Sigmoid colon (tissue), 4 donors: ENCODE results near the gene MRTFA.

ENCODE experiments used
- EP300 ChIP-seq, 4 donors: sonication (generic); formaldehyde crosslinking; IDR thresholded peaks; one replicate each; pipeline ENCODE4 v1.6.1; 2017; ENCODE audit warnings: antibody characterized with exemption in 4 of 4
- POLR2A ChIP-seq, 2 donors: fragments of 450-650 bp; IDR thresholded peaks; one replicate each; pipeline ENCODE4 v1.6.1; 2016; ENCODE audit warnings: antibody characterized with exemption in 2 of 2, mild to moderate bottlenecking in 2 of 2, moderate library complexity in 2 of 2
- POLR2AphosphoS5 ChIP-seq, 4 donors: sonication (generic); formaldehyde crosslinking; IDR thresholded peaks; one replicate each; pipeline ENCODE4 v1.6.1; 2017; ENCODE audit warnings: antibody characterized with exemption in 4 of 4
- TF ChIP-seq, protein P1 (sequence below), 4 experiments: fragments of 450-650 bp in 3 of 4; fragments of 200-600 bp in 1 of 4; IDR thresholded peaks; one replicate each; pipeline ENCODE4 v1.5.1; 2016 to 2019; ENCODE audit warnings: antibody characterized with exemption in 4 of 4, mild to moderate bottlenecking in 3 of 4, moderate library complexity in 2 of 4

DNA sequence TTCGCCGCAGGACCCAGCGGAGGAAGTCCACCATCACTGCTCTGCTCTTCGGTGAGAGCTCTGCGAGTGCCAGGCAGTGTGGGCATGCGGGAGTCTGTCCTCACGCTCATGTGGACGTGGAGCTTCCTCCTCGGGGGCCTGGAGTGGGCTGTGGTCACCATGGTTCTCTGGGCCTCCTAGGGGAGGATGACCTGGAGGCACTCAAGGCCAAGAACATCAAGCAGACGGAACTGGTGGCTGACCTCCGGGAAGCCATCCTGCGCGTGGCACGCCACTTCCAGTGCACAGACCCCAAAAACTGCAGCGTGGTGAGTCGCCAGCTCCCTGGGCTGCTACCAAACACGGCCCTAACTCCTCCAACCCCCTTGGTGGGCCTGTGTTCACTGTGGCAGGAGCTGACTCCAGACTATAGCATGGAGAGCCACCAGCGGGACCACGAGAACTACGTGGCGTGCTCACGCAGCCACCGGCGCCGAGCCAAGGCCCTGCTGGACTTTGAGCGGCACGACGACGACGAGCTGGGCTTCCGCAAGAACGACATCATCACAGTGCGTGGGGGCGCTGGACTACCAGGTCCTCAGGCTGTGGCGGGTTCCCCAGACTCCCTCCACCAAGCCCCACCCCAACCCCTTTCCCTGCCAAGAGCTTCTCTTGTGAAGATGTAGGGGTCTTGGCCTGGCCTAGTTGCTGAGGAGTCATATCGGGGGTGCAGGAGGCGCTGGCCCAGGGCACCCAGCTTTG lies 229.3 kb downstream of the MRTFA start:
- TF ChIP-seq, protein P1, sequence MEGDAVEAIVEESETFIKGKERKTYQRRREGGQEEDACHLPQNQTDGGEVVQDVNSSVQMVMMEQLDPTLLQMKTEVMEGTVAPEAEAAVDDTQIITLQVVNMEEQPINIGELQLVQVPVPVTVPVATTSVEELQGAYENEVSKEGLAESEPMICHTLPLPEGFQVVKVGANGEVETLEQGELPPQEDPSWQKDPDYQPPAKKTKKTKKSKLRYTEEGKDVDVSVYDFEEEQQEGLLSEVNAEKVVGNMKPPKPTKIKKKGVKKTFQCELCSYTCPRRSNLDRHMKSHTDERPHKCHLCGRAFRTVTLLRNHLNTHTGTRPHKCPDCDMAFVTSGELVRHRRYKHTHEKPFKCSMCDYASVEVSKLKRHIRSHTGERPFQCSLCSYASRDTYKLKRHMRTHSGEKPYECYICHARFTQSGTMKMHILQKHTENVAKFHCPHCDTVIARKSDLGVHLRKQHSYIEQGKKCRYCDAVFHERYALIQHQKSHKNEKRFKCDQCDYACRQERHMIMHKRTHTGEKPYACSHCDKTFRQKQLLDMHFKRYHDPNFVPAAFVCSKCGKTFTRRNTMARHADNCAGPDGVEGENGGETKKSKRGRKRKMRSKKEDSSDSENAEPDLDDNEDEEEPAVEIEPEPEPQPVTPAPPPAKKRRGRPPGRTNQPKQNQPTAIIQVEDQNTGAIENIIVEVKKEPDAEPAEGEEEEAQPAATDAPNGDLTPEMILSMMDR (IDR thresholded peaks at IDR 0.05), result no peak
- TF ChIP-seq POLR2AphosphoS5 (IDR thresholded peaks at IDR 0.05) (no peak), POLR2A (IDR thresholded peaks at IDR 0.05) (no peak), EP300 (IDR thresholded peaks at IDR 0.05) (no peak)
